Measurements from ENCODE around the gene TTC7B. TPM values are rescaled to one million over a fixed set of nuclear protein-coding genes. Genes with fewer than 3 reads are reported as not detected.
A peak's percentile ranks its signal among the peaks of the same experiment; 100 is the strongest.

TTC7B gene
- total and polyA plus RNA-seq, 2 of the 13 experiments (the other 11 are each of a cell fraction or from before 2014, with no cell fraction given), result 1.3 to 3.2 TPM

DNA sequence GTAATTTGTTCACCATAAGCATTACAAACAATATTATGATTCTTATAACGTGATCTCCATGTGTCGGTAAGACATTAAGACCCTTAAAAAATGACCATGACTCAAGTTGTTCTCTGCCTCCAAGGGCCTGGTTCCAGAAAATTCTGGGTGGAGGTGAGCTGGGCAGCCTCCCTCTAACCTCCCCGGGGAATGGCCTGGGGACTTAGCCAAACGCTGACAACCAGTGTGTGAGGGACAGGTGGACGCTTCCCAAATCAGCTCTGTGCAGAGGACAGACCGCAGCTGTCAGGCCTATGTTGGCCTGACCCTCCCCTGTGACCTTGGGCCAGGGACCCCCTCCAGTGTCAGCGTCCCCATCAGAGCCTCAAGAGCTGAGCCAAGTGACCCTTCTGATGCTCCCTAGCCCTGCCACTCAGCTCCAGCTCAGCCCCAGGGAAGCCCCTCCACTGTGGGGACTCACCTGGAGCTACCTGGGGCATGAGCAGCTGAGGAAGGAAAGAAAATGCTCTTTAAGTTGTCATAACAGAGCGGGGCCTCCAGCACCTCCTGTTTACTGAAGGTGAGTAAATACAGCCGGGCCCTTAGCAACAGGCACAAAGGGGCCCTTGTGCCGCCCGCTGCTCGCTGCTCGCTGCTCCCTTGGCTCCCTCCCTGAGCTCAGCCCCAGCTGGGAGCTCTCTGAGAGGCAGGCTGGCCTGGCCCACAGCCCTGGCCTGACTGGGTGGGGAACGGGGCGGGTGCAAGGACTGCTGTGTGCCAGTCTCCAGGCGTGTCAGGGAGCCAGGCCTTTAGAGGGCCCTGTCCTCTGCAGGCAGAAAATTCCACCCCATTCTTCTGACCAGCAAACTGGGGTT, 302.8 kb downstream of the TTC7B start (continued):
- TF ChIP-seq ZNF225 (CRISPR knock-in tag; IDR thresholded peaks at IDR 0.05) (no peak; the same call in 1 of the 2 replicates), MATR3 (CRISPR knock-in tag; IDR thresholded peaks at IDR 0.05) (no peak), ZNF879 (CRISPR knock-in tag; IDR thresholded peaks at IDR 0.05) (no peak), GATAD1 (CRISPR knock-in tag; IDR thresholded peaks at IDR 0.05) (peak; percentile 64; the same call in 1 of the 2 replicates), RFX3 (CRISPR knock-in tag; IDR thresholded peaks at IDR 0.05) (peak; percentile 83), TEAD3 (CRISPR knock-in tag; optimal IDR thresholded peaks at IDR 0.05; ENCODE audit: borderline replicate concordance) (no peak), ZSCAN12 (CRISPR knock-in tag; IDR thresholded peaks at IDR 0.05) (no peak), HDAC1 (CRISPR knock-in tag; IDR thresholded peaks at IDR 0.05) (peak; percentile 96), ZMYM2 (CRISPR knock-in tag; IDR thresholded peaks at IDR 0.05) (no peak), CREM (IDR thresholded peaks at IDR 0.05) (peak; percentile 48; the same call in 1 of the 2 replicates), CREM (CRISPR knock-in tag; IDR thresholded peaks at IDR 0.05) (no peak), ZNF550 (CRISPR knock-in tag; IDR thresholded peaks at IDR 0.05; ENCODE audit: borderline replicate concordance) (no peak), ZNF501 (CRISPR knock-in tag; IDR thresholded peaks at IDR 0.05) (peak; percentile 76), ZNF282 (IDR thresholded peaks at IDR 0.05; ENCODE audit: partially characterized antibody) (no peak), SP4 (CRISPR knock-in tag; IDR thresholded peaks at IDR 0.05) (no peak), FOXC1 (CRISPR knock-in tag; IDR thresholded peaks at IDR 0.05; ENCODE audit: borderline replicate concordance) (no peak), HES4 (CRISPR knock-in tag; IDR thresholded peaks at IDR 0.05; ENCODE audit: borderline replicate concordance) (no peak), NR3C1 (CRISPR knock-in tag; IDR thresholded peaks at IDR 0.05) (no peak), SMARCC2 (IDR thresholded peaks at IDR 0.05) (no peak), NCOA5 (CRISPR knock-in tag; IDR thresholded peaks at IDR 0.05) (no peak), ZFP36L1 (CRISPR knock-in tag; IDR thresholded peaks at IDR 0.05) (no peak)
- TF ChIP-seq, protein P1, sequence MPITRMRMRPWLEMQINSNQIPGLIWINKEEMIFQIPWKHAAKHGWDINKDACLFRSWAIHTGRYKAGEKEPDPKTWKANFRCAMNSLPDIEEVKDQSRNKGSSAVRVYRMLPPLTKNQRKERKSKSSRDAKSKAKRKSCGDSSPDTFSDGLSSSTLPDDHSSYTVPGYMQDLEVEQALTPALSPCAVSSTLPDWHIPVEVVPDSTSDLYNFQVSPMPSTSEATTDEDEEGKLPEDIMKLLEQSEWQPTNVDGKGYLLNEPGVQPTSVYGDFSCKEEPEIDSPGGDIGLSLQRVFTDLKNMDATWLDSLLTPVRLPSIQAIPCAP (CRISPR knock-in tag; IDR thresholded peaks at IDR 0.05; ENCODE audit: low read depth), result no peak
- TF ChIP-seq, protein P2, sequence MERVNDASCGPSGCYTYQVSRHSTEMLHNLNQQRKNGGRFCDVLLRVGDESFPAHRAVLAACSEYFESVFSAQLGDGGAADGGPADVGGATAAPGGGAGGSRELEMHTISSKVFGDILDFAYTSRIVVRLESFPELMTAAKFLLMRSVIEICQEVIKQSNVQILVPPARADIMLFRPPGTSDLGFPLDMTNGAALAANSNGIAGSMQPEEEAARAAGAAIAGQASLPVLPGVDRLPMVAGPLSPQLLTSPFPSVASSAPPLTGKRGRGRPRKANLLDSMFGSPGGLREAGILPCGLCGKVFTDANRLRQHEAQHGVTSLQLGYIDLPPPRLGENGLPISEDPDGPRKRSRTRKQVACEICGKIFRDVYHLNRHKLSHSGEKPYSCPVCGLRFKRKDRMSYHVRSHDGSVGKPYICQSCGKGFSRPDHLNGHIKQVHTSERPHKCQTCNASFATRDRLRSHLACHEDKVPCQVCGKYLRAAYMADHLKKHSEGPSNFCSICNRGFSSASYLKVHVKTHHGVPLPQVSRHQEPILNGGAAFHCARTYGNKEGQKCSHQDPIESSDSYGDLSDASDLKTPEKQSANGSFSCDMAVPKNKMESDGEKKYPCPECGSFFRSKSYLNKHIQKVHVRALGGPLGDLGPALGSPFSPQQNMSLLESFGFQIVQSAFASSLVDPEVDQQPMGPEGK (CRISPR knock-in tag; IDR thresholded peaks at IDR 0.05), result peak; percentile 89
- TF ChIP-seq, protein P3, sequence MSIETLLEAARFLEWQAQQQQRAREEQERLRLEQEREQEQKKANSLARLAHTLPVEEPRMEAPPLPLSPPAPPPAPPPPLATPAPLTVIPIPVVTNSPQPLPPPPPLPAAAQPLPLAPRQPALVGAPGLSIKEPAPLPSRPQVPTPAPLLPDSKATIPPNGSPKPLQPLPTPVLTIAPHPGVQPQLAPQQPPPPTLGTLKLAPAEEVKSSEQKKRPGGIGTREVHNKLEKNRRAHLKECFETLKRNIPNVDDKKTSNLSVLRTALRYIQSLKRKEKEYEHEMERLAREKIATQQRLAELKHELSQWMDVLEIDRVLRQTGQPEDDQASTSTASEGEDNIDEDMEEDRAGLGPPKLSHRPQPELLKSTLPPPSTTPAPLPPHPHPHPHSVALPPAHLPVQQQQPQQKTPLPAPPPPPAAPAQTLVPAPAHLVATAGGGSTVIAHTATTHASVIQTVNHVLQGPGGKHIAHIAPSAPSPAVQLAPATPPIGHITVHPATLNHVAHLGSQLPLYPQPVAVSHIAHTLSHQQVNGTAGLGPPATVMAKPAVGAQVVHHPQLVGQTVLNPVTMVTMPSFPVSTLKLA (IDR thresholded peaks at IDR 0.05), result no peak
- TF ChIP-seq, protein P4, sequence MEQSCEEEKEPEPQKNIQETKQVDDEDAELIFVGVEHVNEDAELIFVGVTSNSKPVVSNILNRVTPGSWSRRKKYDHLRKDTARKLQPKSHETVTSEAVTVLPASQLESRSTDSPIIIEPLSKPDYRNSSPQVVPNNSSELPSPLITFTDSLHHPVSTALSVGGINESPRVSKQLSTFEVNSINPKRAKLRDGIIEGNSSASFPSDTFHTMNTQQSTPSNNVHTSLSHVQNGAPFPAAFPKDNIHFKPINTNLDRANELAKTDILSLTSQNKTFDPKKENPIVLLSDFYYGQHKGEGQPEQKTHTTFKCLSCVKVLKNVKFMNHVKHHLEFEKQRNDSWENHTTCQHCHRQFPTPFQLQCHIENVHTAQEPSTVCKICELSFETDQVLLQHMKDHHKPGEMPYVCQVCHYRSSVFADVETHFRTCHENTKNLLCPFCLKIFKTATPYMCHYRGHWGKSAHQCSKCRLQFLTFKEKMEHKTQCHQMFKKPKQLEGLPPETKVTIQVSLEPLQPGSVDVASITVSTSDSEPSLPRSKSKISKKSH (CRISPR knock-in tag; IDR thresholded peaks at IDR 0.05; ENCODE audit: borderline replicate concordance), result no peak
